ENCODE results near the gene VSTM2L. TPM values are rescaled to one million over a fixed set of nuclear protein-coding genes. Genes with fewer than 3 reads are reported as not detected.
"Not testable (repeated sequence)": the region's sequence is repeated elsewhere in the genome, so short reads cannot be mapped to it uniquely, and the experiment has no call there.

The VSTM2L gene
- polyA plus RNA-seq, 1 donor = 1.7 TPM

DNA sequence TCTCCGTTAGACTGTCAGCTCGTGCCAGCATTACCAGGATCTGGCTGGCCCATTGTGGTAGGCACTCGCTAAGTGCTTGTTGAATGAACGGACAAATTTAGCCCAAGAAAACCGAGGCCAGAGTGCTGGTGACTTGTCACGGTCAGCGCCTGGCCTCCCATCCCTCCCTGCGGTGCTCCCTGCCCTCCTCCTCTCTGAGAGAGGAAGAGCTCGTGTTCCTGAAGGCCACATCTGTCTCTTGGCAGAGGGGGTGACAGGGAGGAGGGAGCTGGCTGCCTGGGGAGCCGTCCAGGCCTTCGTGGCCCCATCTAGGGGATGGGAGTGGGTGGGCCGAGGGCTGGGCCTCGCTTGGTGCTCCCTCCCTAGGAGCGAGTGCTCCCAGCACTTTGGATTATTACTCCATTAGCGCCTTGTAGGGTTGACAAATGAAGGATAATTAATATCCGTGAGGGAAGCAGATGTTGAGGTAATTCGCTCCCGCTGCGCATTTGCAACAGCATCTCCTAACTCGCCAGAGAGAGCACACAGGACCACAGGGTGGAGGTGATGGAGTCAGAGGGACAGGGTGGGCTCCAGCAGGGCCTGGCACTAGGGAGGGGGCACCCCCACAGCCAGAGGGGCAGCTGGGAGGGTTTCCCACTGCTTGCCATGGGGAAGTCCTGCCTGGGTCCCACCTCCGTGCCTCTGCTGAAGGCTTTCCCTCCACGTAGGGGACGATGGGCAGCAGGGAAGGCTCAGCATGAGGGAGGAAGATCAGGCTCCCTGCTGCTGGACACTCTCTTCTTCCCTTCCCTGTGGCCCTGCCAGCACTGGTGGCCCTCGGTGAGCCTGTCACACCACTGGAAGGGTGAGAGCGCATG is 37.0 kb downstream of the VSTM2L start:
- DNase-seq = no peak

- no peak for DNase-seq
Observed at GRCh38 chr20:37940858-37941257, 37.9 kb downstream of the VSTM2L start.

- DNase-seq = no peak
Observed at GRCh38 chr20:37941332-37941731, 38.4 kb downstream of the VSTM2L start.

DNA sequence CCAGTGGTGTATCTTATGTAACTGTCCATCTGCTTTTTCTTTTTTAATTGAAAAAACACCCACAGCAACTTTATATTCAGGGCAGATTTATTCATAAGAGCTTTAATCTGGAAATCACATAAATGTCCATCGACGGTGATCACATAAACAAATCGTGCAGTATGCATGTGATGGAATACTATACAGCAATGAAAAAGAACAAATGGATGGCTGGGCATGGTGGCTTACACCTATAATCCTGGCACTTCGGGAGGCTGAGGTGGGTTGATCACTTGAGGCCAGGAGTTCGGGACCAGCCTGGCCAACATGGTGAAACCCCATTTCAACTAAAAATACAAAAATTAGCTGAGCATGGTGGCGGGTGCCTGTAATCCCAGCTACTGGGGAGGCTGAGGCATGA is 39.1 kb downstream of the VSTM2L start:
- DNase-seq = no peak

- DNase-seq = no peak
Observed at GRCh38 chr20:37943033-37943432, 40.1 kb downstream of the VSTM2L start.

- no peak for DNase-seq
Observed at GRCh38 chr20:37943501-37944455, 40.9 kb downstream of the VSTM2L start.

- DNase-seq = no peak
Observed at GRCh38 chr20:37944456-37944981, 41.6 kb downstream of the VSTM2L start.

GRCh38 chr20:37945091-37945547 is 42.2 kb downstream of the VSTM2L start:
- DNase-seq = no peak

GRCh38 chr20:37946946-37947345 is 44.0 kb downstream of the VSTM2L start:
- DNase-seq = no peak

DNA sequence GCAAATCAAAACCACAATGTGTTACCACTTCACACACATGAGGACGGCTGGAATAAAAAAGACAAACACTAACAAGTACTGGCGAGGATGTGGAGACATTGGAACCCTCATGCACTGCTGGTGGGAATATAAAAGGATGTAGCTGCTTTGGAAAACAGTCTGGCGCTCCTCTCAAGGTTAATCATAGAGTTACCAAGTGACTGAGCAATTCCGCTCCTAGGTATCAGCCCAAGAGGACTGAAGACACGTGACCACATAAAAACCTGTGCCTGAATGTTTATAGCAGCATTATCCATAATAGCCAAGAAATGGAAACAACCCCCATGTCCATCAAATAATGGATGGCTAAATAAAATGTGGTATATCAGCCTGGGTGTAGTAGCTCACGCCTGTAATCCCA is 45.0 kb downstream of the VSTM2L start:
- no peak for DNase-seq

DNA sequence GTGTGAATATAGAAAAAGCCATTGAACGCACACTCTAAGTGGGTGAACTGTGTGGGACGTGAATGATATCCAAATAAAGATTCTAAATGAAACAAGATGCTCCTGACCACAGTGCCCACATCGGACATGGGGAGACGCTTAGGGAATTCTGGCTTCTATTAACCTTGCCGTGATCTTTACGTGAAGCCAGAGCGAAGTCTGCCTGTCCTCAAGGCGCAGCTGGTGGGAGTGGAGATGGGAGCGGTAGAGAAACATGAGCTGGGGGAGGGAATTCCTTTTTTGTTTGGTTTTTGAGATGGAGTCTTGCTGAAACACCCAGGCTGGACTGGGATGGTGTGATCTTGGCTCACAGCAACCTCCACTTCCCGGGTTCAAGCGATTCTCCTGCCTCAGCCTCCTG is 46.0 kb downstream of the VSTM2L start:
- DNase-seq = no peak

DNA sequence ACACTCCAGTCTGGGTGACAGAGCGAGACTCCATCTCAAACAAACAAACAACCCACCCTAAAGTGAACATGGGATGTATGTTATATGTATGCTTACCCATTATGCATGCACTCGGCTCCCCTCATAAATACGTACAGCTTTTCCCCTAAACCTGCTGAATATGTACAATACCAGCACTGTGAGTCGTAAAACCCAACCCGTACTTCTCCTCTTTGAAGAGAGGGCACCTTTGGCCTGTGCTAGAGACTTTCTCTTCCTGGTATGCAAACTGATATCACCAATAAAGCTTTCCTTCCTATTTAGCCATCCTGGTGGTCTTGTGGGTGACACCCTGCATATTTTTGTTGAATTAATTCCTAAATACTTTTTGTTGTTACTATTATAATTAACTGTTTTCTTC is 51.3 kb downstream of the VSTM2L start:
- no peak for DNase-seq

- DNase-seq = no peak
Observed at GRCh38 chr20:37954626-37955025, 51.7 kb downstream of the VSTM2L start.

- DNase-seq = no peak
Observed at GRCh38 chr20:37955511-37955910, 52.6 kb downstream of the VSTM2L start.

GRCh38 chr20:37956107-37956585 is 53.2 kb downstream of the VSTM2L start:
- no peak for DNase-seq

DNA sequence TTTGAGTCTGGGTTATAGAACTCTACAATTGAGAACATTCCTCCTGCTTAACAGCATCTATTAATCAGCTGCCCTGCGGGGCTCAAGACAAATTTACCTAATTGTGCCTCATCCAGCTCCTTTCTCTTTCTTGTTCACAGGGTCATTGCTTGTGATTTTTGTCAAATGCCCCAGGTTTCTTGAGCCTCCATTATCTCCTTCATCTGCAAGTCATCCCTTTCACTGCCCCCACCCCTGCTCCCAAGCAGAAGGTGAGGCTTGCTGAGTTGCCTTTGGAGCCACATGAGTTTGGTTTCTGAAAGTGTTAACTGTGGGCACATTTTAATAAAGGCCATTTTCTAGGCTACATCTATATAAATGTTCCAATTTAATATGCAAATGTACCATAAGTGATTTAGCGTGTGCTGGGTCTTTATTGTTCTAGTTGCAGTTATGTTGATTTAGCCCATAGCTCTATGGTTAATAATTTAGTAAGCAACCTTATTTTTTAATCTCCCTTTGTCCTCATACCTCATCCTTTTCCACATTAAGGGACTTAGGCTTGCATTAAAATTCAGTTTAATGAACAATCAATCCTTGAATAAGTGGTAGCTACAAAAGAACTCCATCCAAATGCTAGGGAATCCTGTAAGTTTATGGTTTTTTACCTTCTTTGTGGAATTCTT is 56.1 kb downstream of the VSTM2L start:
- DNase-seq = no peak

GRCh38 chr20:37961066-37961465 is 58.1 kb downstream of the VSTM2L start:
- DNase-seq = no peak

GRCh38 chr20:37963483-37963882 is 60.6 kb downstream of the VSTM2L start:
- not testable (repeated sequence) for DNase-seq

DNA sequence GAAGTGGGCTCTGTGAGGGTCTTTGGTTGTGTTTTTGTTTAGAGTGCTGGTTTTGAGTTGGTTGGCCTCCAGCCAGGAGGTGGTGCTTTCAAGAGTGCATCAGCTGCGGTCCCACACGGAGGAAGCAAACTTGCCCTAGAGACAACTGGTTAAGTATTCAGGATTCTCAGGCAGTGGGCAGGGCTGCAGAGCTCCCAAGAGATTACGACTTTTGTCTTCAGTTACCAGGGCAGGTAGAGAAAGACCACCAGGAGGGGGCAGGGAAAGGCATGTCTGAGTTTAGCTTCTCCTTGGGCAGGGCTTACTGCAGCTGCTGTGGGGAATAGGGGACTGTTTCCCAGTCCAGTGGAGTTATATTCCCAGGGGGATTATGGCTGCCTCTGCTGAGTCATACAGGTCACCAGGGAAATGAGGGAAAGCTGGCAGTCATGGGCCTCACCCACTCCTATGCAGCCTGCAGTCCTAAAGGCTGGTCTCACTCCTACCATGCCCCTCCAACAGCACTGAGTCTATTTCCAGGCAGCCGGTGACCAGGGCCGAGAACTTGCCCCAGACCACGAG is 66.0 kb downstream of the VSTM2L start:
- no peak for DNase-seq

GRCh38 chr20:37969949-37970855 is 67.3 kb downstream of the VSTM2L start:
- no peak for DNase-seq

GRCh38 chr20:37970856-37971245 is 67.9 kb downstream of the VSTM2L start:
- DNase-seq = no peak

Measured in hindlimb muscle (tissue), 1 donor.